GM10266 (cell line): ENCODE results near the gene CDC42.
A peak's percentile ranks its signal among the peaks of the same experiment; 100 is the strongest.

Source experiments
- DNase-seq: peaks from one replicate; pipeline ENCODE4 v3.0.0; 2012; ENCODE audit errors: extremely low spot score
- TF ChIP-seq, protein P1 (sequence below): IDR thresholded peaks from 2 replicates; pipeline ENCODE4 v1.5.1; 2012; ENCODE audit warnings: mild to moderate bottlenecking, low read depth; ENCODE audit not compliant: control insufficient read depth, insufficient read depth; ENCODE audit errors: missing control alignments

CDC42 gene

DNA sequence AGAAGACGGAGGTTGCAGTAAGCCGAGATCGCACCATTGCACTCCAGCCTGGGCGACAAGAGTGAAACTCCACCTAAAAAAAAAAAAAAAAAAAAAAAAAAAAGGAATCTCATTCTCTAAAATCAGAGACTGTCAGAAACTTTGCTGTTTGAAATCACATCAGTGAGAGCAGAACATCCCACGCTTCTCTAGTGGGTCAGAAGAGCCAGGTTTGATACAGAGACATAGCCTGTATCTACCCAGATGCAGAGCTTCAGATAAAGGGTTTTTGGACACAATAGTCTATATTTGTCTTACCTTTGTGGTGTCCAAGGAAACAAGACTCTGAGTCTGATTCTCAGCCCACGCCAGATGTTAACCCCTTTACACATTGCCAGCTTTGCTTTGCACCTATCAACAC, 31.4 kb upstream of the CDC42 start:
- TF ChIP-seq, protein P1, sequence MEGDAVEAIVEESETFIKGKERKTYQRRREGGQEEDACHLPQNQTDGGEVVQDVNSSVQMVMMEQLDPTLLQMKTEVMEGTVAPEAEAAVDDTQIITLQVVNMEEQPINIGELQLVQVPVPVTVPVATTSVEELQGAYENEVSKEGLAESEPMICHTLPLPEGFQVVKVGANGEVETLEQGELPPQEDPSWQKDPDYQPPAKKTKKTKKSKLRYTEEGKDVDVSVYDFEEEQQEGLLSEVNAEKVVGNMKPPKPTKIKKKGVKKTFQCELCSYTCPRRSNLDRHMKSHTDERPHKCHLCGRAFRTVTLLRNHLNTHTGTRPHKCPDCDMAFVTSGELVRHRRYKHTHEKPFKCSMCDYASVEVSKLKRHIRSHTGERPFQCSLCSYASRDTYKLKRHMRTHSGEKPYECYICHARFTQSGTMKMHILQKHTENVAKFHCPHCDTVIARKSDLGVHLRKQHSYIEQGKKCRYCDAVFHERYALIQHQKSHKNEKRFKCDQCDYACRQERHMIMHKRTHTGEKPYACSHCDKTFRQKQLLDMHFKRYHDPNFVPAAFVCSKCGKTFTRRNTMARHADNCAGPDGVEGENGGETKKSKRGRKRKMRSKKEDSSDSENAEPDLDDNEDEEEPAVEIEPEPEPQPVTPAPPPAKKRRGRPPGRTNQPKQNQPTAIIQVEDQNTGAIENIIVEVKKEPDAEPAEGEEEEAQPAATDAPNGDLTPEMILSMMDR: no peak
- no peak for DNase-seq

DNA sequence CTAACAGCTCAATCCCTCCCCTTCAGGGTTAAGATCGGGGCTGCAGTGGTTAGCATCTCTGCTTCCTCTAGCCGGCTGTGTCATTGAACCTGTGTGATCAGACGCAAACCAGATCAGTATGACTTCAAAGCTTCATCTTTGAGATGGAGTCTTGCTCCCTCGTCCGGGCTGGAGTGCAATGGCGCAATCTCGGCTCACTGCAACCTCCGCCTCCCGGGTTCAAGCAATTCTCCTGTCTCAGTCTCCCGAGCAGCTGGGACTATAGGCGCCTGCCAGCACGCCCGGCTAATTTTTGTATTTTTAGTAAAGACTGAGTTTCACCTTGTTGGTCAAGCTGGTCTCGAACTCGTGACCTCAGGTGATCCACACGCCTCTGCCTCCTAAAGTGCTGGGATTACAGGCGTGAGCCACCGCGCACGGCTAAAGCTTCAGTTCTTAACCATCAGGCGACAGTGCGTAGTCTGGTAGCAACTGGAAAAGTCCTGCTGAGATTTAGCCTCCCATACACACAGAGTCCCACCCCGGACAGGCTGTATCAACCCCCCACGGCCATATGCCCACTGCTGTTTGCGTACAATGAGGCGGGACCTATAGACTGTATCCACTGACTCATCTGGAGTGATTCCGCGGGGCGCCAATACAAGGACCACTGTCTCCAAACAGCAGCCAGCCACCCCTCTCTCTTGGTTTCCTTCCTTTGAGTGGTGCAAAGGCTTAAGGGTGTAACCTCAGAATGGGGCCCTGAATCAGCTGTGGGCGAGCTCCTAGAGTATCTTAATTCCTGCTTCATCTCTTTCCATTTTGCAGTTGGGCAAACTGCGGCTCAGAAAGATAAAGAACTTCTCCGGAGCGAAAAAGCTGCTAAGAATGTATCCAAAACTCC, 27.8 kb upstream of the CDC42 start:
- peak; percentile 59 for DNase-seq

DNA sequence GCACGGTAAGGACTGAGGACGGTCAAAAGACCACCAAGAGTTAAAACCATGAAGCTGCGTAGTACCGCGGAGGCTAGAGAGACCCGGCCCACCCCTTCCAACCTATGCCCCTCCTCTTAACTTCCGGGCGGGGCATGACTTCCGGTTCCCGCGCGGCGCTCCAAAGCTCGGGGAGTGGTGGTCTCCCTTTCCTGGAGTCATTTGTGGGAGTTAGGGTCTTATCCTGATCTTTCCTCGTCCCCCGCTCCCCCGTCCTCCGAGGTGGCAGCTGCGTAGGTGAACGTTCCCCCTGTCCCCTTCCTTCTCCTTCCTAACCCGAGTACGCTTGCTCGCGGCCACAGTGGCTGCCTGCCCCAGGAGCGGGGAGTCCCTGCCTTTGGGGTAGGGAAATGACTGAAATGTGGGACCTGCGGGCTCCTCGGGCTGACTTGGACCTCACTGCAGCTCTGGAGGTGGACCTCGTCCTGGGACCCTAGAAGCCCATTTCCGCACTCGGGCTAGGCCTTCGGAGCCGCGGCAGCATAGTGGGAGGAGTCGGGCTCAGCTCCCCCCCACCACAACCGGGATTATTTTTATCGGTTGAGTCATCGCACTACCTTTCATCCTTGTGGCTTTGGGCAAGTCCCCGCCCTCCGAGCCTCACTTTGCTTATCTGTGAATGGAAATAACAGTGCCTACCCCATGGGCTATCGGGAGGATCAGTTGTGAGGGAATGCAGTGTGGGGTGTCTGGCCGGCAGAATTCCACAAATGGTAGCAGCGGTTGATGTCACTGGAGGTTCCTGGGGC, 26.9 kb upstream of the CDC42 start:
- TF ChIP-seq, protein P1: no peak
- DNase-seq: peak; percentile 74

More for the DNA sequence above, 27.8 kb upstream of the CDC42 start:
- TF ChIP-seq, protein P1: peak; percentile 13

DNA sequence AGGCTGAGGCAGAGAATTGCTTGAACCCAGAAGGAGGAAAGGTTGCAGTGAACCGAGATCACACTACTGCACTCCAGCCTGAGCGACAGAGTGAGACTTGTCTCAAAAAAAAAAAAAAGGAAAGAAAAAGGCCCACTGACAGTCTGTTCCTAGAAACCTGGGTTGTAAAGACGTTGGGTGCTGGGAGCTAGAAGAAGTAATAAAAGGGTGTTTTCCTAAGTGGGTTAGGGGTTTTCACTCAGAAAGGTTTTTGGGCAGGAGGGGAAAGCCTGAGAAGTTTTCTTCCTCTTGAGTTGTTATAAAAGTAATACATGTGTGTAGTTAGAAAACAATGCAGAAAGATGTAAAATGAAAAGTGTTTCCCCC, 25.6 kb upstream of the CDC42 start:
- TF ChIP-seq, protein P1: no peak
- DNase-seq: no peak

DNA sequence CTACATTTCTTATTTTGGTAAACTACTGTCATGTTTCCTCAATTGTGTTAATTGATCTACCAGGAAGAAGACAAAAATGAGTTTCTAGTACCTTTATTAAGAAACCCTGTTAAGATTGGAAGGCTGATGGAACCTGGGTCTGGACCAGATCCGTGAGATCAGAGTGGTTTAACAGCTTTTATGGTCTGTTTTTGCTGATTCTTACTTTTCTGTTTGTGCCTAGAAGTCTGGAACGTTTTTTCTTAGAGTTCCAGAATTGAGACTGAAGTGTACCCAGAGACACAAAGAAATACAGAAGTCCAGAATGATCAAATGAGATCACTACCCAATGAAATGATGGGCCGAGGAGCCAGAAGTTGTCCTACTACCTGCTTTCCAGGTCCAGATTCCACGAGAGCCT, 22.5 kb upstream of the CDC42 start:
- TF ChIP-seq, protein P1: no peak
- no peak for DNase-seq

DNA sequence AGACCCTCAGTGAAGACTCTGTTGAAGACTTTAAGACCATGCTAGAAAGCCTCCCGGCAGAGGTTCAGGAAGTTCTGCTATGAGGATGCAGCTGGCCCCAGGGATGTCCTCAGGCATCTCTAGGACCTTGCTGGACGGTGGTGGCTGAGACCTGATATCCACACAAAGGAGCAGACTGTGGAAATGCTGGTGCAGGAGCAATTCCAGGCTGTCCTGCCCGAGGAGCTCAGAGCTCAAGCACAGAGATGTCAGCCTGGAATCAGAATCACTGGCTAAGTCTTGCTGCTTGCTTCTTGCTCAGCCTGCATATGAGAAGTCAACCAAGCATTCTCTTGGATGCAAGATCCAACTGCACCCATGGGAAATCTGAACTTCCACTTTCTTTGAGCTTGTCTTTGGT, 22.0 kb upstream of the CDC42 start:
- no peak for DNase-seq
- TF ChIP-seq, protein P1: no peak
